Osteocyte (in vitro differentiated cells): Measurements from ENCODE around the gene GPC3. TPM values are rescaled to one million over a fixed set of nuclear protein-coding genes. Genes with fewer than 3 reads are reported as not detected.
A peak's percentile ranks its signal among the peaks of the same experiment; 100 is the strongest.

Experiments used
- DNase-seq: peaks from one replicate; pipeline ENCODE4 v3.0.0; 2021; ENCODE audit warnings: mixed read lengths; ENCODE audit not compliant: unreplicated experiment; ENCODE audit errors: extremely low spot score
- H3K27ac Mint-ChIP-seq: one replicate; pipeline ENCODE4 v1.8.0; 2021; ENCODE audit warnings: mild to moderate bottlenecking, mixed read lengths; ENCODE audit not compliant: unreplicated experiment
- H3K27me3 Mint-ChIP-seq: one replicate; pipeline ENCODE4 v1.8.0; 2021; ENCODE audit warnings: mixed read lengths; ENCODE audit not compliant: unreplicated experiment
- H3K36me3 Mint-ChIP-seq: one replicate; pipeline ENCODE4 v1.8.0; 2021; ENCODE audit warnings: mixed read lengths; ENCODE audit not compliant: unreplicated experiment
- H3K4me1 Mint-ChIP-seq: one replicate; pipeline ENCODE4 v1.8.0; 2021; ENCODE audit warnings: mixed read lengths; ENCODE audit not compliant: unreplicated experiment
- H3K4me3 Mint-ChIP-seq: one replicate; pipeline ENCODE4 v1.8.0; 2021; ENCODE audit warnings: mild to moderate bottlenecking, moderate library complexity, mixed read lengths; ENCODE audit not compliant: unreplicated experiment
- H3K9me3 Mint-ChIP-seq: one replicate; pipeline ENCODE4 v1.8.0; 2021; ENCODE audit warnings: mixed read lengths; ENCODE audit not compliant: unreplicated experiment
- total RNA-seq: library from RNA; stranded (reverse); gene quantifications from 2 replicates; pipeline ENCODE4 v1.2.1, GENCODE V29; 2021
- TF ChIP-seq, protein P1 (sequence below): fragments of 200-600 bp; sonication (generic); IDR thresholded peaks from 2 replicates; pipeline ENCODE4 v1.5.0; 2021; ENCODE audit warnings: antibody characterized with exemption, mild to moderate bottlenecking, moderate library complexity

Gene GPC3
- total RNA-seq, 1 donor from 2014 or later = 19.6 TPM

DNA sequence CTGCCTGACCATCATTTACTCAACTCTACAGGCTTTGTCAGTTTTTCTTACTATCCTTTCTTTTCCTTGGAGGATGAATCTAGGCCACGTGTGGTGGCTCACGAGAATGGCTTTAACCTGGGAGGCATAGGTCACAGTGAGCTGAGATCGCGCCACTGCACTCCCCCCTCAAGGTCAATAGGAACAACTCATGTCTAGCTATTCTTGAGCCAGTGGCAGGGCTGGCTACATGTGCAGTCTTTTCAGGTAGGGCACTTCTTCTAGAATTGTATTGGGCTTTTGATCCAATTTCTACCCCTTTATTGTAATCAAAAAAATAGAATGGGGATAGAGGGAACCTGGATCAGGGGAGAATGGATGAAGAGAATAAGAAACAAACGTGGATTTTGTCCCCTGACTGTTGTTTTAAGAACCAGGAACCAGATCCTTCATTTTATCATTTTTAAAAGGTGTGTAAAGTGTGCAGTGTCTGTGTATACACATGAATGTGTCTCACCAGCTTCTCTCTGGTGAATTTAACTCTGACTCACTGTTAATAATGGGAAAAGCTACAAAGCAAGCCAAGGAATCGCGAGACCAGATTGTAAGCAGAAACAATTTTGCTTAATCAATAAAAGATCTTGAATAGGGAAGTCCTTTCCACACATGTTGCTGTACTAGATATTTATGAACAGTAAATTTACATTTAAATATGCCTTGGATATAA lies 286.2 kb downstream of the GPC3 start:
- Mint-ChIP-seq H3K4me3 (no peak overlapping the region), H3K4me1 (peaks cover 17% of the 10 kb centered on the region), H3K36me3 (no peaks in the 10 kb centered on the region), H3K27ac (no peak overlapping the region), H3K9me3 (no peaks in the 10 kb centered on the region), H3K27me3 (peaks cover 3% of the 10 kb centered on the region)
- no peak for DNase-seq
- TF ChIP-seq, protein P1, sequence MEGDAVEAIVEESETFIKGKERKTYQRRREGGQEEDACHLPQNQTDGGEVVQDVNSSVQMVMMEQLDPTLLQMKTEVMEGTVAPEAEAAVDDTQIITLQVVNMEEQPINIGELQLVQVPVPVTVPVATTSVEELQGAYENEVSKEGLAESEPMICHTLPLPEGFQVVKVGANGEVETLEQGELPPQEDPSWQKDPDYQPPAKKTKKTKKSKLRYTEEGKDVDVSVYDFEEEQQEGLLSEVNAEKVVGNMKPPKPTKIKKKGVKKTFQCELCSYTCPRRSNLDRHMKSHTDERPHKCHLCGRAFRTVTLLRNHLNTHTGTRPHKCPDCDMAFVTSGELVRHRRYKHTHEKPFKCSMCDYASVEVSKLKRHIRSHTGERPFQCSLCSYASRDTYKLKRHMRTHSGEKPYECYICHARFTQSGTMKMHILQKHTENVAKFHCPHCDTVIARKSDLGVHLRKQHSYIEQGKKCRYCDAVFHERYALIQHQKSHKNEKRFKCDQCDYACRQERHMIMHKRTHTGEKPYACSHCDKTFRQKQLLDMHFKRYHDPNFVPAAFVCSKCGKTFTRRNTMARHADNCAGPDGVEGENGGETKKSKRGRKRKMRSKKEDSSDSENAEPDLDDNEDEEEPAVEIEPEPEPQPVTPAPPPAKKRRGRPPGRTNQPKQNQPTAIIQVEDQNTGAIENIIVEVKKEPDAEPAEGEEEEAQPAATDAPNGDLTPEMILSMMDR = no peak

GRCh38 chrX:133698298-133698697 lies 287.1 kb downstream of the GPC3 start:
- H3K27ac Mint-ChIP-seq = peak overlapping the region; percentile 29
- no peaks in the 10 kb centered on the region for H3K36me3 Mint-ChIP-seq
- H3K9me3 Mint-ChIP-seq = no peaks in the 10 kb centered on the region
- no peak for DNase-seq
- no peak overlapping the region for H3K4me3 Mint-ChIP-seq
- TF ChIP-seq, protein P1 = peak; percentile 60
- H3K4me1 Mint-ChIP-seq = peaks cover 17% of the 10 kb centered on the region
- H3K27me3 Mint-ChIP-seq = peaks cover 3% of the 10 kb centered on the region

DNA sequence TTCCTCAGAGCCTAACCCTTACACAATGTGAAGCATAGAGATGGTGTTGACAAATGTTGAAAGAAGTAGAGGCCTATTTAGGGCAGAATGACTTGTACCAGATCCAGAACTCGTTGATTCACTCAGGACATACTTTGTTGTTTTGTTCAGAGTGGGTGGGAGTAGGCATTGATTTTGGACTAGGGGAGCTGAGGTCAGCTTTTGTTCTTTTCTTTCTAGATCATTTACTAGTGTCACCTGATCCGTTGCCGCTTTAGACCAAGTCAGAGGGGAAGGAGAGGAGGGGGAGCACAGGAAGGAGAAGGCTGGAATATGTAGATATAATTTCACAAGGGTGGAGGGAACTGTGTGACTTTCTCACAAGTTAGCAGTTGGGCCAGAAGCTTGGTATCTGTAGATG lies 287.7 kb downstream of the GPC3 start:
- Mint-ChIP-seq H3K9me3 (no peaks in the 10 kb centered on the region), H3K4me1 (peaks cover 17% of the 10 kb centered on the region), H3K27ac (no peak overlapping the region), H3K36me3 (no peaks in the 10 kb centered on the region), H3K27me3 (peaks cover 3% of the 10 kb centered on the region), H3K4me3 (no peak overlapping the region)
- DNase-seq = no peak
- TF ChIP-seq, protein P1 = no peak

DNA sequence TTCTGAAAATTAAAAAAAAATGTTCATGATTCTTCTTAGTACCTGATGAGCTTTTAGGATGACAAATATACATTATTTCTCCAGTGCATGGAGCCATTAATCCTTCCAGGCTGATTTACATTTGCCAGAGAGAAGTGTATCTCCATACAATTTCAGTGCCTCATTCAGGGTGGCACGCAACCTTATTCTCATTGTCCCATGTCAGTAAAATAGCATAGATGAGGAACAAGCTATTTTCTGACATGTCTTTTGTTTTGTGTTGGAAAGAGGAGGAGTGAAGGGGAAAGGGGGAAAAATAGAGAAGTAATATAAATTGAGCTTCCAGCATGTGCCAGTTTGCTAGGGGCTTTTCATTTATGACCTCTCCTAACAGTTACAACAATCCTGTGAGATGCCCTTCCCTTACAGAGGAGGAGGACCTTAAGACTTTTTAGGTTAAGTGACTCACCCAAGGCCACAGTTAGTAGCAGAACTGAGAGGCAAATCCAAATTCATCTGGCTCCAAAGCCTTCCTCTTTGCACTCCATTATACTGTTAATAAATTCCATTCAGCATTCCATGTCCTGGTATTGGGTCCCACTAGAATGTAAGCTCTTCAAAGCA lies 295.3 kb downstream of the GPC3 start:
- Mint-ChIP-seq H3K27ac (no peak overlapping the region), H3K9me3 (no peaks in the 10 kb centered on the region)
- TF ChIP-seq, protein P1 = no peak

GRCh38 chrX:133685822-133686221 lies 299.6 kb downstream of the GPC3 start:
- H3K27ac Mint-ChIP-seq = no peak overlapping the region
- DNase-seq = no peak
- H3K4me1 Mint-ChIP-seq = peaks cover 1% of the 10 kb centered on the region
- H3K9me3 Mint-ChIP-seq = no peaks in the 10 kb centered on the region
- H3K36me3 Mint-ChIP-seq = no peaks in the 10 kb centered on the region
- H3K4me3 Mint-ChIP-seq = no peak overlapping the region
- TF ChIP-seq, protein P1 = no peak
- no peaks in the 10 kb centered on the region for H3K27me3 Mint-ChIP-seq

More for the DNA sequence above, 295.3 kb downstream of the GPC3 start:
- DNase-seq = no peak
- Mint-ChIP-seq H3K4me1 (peaks cover 1% of the 10 kb centered on the region), H3K4me3 (no peak overlapping the region), H3K27me3 (peaks cover under 1% of the 10 kb centered on the region), H3K36me3 (no peaks in the 10 kb centered on the region)
